HG03103 (cell line): ENCODE measurements around the gene NRP2.

Experiments used
- ATAC-seq: cut with Tn5 transposase; IDR thresholded peaks from one replicate; pipeline ENCODE4 v1.9.1; 2021; ENCODE audit warnings: low read depth; ENCODE audit not compliant: unreplicated experiment

Gene NRP2

DNA sequence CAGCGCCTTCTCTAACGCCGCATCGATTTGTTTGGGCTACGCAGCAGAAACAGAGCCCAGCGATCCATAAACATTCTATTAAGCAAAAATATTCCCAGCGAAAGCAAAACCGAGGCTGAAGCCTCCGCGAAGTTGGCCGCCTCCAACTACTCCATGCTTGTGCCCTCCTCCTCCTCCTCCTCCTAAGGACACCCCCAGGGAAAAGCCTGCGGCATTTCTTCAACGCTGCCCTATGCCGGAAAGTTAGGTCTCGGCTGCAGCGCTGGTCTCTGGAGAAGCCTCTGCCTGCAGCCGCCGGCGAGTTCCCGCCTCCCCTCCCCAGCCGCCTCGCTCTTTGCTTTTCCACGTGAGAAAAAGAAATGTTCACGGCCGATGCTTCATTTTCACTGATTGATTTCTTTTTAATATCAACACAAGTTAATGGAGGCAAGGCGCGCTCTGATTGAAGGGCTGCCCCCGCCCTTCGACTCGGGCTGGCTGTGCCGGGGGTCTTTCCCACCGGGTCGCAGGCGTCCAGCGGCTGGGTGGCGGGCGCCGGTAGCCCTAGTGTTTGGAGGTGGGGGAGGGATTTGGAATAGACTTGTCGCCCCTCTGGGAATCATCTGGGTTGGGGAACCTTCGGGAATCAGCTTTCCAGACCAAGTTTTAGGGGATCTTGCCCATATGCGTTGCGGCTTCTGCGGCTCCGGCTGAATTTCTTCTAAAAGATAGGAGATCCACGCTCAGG, 3.9 kb downstream of the NRP2 start:
- no peak for ATAC-seq

DNA sequence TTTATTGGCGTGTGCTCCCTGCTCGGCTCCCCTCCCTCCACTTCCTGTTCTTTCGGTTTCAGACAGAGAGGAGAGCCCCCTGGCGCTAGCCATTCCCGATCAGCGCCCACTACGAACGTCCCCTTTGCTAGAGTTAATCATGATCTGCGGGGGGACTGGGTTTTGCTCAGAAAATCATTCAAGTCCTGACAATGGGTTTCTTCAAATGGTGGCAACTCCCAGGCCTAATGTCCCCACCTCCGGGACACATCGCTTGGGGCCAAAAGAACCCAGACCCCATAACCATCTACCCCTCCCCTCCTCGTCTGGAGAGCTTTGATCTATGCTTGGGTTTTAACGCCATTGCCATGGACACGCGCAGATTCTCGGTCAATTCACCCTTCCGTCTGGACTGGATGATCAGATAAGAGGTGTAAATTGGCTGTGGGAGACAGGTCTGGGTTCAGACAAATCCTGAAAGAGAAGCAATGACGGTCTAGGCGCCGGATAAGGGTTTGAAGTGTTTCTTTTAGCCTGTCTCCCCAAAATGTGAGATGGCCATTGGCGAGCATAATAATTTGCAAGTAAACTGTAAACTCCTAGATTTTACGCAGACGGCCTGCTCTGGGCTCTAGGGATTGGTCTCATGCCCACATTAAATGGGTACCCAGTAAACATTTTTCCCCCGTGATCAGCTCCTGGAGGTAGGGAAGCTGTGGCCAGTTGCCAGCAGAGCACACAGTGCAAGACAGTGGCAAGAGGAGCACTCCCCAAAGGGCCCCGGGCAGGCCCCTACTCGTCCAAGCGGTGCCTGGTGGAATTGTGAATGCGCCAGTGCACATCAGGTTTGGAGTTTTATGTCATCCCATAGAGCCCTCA, 4.7 kb downstream of the NRP2 start:
- ATAC-seq: no peak

DNA sequence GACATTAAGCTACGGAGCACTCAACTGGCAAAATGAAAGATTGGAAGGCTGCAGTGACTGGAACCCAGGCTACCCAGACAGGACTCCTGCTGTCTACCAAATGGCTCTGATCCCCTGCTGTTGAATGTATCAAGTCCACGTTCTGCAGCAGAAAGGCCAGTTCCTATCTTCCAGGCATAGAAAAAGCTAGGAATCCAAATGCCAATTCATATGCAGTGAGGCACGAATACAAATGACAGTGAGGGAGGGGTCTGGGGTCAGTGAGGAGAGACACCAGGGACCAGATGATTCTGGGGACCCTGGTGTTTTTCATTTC, 5.3 kb downstream of the NRP2 start:
- no peak for ATAC-seq

DNA sequence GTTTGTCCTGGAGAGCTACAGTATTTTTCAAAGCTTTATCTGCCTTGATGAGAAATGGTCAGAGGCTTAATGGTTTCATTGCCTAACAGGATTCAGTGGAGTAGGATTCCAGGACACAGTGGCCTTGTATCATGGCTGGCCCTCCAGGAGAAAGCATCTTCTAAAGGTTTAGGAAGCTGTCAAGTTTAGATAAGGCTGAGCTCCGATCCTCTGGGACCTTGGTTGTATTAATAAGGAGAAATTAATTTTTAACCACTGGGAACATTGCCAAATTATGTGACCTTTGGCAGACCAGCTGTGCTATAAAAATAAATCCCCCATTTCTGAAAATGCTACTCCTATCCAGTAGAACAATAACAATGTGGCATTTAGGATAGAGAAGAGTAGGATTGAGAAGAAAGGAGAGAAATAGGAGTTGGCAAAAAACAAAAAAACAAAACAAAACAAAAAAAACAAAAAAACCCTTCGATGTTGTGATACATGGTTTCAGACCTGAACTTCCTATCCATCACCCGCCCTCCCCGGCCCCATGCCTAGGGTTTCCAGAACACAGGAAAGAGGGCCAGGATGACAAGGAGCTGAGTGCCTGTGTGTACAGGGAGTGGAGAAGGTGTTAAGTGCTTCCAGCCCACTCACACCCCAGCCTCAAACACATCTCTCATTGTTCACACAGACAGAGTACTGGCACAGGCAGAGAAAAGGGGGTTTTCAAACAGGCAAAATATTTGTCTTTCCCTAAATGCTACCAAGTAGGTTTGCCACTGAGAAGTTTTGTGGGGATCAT, 6.3 kb downstream of the NRP2 start:
- ATAC-seq: no peak

DNA sequence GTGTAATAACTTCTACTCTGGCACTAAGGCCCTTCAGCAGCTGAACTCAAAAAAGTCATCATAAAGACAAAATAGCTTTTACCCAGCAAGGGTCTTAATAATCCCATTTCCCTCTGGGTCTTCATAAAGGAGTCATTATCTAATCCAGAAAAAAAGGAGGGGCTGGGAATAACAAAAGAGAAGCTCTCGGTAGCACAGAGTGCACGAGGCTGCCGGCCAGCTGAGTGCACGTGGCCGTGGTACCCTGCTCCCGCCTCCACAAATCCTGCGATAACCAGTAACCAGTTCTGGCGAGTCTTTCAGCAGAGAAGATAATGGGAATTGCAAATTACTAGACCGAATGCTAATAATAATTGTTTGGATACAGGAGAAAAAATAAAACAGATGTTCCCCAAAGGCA, 7.5 kb downstream of the NRP2 start:
- ATAC-seq: no peak

DNA sequence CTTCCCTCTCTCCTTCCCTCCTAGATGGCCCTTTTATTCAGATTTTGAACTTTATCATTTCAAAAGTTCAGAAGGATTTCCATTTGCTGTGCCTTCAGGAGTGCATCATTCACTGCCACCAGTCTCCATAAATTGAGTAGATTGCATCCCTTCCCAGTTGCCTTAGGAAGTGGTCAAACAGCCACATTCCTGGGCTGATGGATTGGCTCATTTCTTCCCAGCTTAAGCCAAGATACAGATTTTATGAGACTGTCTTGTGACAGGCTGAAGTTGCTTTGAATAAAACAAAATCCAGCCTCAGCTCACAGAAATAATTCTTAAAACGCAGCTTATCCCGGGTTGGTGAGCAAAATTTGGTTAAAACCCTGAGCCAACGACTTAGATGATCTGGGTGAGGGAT, 9.8 kb downstream of the NRP2 start:
- ATAC-seq: no peak

DNA sequence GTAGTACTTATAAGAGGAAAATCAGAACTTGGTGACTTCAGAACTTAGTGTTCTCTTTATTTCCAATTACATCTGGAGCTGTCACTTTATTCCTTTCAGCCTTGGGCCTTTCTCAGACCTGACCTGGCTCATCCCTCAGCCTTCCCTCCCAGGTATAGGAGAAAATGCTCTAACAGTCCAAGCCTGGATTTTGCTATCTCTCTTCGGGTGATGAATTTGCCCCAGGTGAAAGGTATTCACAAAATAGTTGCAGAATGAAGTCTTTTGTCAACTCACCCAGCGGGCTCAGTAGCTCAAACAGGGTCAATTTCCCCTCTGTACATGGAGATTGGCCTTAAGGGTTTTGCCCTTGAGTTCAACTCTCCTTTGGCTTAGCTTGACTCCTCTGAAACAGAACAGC, 12.0 kb downstream of the NRP2 start:
- no peak for ATAC-seq

DNA sequence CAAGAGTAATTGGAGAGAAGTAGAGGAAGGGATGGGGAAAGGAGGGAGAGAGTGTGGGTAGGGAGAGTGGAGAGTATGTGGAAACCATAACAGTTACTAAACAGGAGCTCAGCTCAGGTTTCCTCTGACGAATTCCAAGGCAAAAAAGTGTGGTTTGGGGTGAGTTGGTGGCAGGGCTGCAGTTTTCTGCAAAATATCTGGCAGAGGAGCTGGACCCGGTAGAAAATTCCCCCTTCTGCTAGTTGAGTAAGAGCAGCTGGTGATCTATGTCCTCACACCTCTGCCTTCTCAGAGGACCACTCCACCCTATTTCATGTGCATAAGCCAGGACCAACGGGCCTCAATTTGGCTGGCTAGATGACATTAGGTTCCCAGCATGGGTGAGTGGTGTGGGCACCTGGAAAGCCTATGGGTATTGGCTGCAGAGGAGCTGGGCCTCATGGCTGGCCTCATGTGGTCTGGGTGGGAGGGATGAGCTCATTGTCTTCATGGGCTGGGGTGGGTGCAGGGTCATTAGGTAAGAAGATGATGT, 13.2 kb downstream of the NRP2 start:
- no peak for ATAC-seq

DNA sequence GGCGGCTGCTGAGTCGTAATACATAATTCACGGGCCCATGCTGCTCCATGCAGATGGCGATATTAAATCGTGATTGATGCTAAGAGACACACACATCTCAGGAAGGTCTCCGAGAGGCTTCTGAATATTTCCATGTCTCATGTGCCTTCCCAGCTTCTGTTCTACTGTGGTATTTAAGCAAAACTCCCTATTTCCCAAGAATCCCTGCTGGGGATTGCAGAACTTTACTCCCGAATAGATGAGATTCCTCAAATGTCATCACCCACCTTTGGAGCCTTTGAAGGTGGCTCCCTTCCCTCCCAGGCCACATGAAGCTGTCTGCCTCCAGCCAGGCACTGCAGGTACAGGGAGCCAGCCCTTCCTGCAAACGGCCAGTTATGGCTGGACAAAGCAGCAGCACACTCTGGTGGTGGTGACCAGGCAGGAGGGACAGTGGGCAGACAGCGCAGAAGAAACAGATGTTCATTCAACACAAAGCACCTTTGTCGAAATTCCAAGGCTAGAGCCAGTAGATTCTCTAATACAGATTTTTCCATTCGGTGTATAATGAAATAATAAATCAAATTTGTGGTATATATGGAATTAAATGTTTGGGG, 14.1 kb downstream of the NRP2 start:
- no peak for ATAC-seq

DNA sequence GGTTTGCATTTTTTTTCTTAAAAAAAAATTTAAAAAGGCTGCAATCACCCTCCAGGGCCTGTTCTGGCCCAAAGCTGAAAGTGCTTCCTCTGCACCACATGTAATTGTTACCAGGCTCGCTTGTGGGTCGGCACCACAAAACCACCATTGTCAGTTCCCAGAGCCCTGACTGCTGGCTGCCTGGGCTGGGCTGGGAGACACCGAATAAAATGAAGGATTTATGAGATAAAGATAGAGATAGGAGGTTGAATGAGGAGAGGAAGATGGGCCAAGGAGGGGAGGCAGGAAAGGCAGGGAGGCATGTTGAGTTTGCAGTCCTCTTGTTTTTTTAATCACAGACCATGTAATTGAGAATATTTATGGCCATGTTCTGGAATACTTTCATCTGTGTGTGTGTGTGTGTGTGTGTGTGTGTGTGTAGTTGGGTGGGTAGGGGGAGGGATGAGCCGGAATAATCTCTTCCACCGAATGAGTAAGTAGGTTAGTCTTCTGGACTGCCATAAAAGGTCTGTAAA, 14.7 kb downstream of the NRP2 start:
- no peak for ATAC-seq

DNA sequence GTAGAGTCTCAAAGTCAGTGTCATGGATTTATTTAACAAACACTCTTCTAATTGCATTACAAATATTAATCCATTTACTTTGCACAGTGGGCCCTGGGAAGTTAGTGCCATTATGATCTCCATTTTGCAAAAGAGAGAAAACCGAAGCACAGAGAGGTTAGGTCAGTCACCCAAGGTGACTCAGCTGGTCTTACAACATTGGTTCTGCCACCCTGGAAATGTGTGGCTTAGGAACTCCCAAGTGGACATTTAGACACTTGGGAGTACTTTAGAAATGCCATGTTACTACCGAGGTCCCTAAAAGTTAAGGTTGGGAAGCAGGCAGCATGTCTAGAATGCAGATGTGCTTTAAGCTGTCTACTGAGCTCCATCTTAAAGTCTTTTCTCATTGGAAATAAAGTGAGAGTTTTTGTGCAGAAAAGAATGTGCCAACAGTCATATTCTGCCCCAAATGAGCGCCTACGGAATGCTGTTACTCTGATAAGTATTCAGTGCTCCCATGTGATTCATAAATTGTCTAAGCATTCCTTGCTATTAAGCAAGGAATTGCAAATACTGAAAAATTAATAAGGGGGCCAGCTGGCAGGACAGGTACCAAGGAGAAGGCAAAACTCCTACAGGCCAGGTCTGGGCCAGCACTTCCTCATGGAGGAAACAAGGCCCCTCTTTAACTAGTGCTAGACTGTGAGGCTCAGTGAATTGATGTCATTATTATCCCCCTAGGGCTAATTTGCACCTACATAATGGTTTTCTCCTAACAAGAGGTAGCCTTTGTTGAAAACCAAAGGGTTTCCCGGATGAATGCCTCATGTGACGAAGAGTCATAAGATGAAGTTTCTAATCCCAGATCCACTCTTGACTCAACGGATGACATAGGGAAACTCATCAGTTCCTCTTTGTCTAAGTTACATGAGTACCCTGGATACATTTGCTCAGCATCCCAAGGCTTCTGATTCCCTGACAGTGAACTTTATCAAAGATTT, 16.3 kb downstream of the NRP2 start:
- no peak for ATAC-seq

DNA sequence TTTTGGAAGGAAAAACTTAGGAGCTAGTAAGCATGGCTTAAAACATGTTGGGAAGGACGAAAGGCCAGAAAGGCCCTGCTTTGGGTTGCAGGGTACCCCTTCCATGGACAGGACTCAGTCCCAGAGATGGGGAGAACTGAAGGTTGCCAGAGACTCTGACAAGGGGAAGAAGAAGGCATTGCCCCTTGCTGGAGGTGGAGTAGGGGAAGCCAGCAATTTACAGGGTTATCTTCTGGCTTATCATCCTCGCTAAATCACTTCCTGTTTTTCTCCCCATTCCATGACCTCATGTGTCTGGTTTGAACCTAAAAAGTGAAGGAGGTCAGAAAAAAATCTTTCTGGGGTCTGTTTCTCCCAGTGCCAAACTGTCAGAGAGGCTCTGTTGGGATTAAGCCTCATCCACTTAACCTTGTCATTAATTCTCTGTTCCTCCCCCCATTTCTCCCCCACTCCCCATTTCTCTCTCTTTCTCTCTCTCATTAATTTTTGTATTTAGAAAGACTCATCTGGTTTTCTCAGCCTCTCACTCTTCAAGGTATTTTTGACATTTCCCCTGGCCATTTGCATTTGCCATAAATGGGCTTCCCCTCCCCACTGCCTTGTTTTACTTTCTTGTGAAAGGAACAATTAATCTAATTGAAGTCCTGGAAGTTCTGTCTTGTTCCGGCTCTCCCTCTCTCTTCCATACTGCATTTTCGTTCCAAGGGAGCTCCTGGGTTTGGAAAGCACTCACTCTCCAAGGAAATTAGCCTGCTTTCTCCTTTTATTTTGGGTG, 17.4 kb downstream of the NRP2 start:
- ATAC-seq: no peak

DNA sequence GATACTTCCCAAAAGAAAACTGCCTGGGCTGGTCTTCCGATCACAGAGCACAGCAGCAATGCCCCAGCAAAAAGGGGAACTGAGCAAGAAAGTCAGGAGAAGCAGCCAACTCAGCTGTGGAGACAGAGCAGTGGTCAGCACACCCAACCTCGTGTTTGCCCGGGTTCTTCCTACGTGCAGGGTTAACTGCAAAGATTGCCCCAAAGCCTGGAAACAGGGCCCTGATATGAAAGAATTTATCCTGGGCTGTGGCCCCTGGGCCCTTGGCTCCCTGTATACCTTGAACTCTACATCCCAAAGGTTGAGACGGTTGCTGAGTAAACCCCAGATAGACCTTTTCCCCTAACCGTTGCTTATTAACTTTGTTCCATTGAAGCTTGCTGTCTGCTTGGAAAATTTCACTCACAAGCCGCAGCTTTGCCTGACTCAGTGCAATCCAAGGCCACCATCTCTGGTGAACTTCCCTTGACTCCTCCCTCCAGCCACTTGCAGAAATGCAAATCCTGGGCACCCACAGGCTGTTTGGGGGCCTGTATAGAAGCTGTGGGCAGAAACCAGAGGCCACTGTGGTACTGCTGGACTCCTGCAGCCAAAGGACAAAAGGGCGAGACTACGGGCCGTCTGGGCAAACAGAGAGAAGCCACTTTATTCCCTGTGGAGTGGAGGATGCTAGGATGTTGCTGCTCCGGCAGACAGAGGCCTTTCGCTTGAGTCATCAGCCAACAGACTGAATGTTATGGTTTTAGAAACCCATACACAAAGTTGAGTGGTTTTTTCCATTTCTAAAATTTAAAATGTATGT, 18.2 kb downstream of the NRP2 start:
- peak; percentile 60 for ATAC-seq

DNA sequence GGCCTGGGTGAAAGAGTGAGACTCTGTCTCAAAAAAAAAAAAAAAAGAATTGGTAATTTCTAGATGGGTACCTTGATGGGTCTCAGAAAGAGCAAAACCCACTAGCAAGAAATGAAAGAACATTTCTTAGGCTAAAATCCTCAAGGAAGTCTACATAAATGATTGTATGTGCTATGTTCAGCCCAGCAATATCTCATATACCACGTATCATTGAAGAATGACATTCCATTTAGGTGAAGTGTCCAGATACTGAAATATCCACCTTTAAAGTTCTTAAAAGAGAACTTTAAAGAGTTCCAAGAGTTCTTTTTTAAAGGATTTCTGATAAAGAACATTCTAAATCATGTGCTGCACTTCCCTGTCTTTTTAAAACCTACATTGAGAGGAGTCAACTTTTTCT, 19.2 kb downstream of the NRP2 start:
- ATAC-seq: no peak

DNA sequence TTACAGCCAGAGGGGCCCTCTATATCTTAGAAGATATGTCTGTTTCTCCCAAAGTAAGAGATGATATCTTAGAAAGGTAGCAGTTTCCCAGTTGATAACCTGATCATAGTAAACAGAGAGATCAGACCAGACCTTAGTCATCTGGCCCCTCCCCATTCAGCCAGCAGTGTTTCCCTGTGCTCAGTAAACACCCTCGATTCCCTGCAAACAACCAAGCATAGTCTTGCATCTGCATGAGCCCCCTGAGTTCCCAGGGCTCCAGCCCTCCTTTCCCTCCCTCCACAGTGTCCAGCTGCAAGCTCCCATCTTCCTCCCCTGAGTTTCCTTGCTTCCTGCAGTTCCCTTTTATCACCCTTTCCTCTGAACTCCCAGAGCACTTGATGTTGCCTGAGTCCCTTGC, 20.3 kb downstream of the NRP2 start:
- ATAC-seq: no peak

DNA sequence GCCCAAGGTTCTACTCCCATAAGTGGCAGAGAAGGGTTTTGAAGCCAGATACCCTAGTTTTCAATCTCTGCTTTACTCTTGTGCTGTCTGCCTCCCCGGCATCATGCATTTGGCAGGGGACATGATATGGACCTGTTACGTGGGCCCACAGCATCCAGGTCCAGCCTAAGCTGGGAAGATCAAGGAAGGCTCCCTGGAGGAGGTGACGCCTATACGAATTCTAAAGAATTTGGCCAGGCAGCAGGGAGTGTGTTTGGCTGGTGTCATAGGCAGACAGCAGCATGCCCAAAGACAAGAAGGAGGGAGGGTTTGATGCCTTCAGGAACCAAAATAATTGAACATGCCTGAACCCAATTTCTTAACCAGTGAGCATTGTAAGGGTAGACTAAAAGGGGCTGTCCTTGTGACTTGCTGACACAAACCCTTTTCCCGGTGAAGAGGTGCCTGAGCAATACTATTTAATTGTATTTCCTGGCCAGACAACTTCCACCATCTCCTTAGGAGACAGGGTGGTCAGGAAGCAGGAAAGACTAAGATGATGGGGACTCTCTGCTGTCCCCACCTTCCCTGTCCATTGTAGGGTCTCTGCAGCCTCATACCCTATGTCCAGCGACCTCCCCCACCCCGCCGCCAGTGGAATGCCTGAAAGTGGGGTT, 21.3 kb downstream of the NRP2 start:
- no peak for ATAC-seq

DNA sequence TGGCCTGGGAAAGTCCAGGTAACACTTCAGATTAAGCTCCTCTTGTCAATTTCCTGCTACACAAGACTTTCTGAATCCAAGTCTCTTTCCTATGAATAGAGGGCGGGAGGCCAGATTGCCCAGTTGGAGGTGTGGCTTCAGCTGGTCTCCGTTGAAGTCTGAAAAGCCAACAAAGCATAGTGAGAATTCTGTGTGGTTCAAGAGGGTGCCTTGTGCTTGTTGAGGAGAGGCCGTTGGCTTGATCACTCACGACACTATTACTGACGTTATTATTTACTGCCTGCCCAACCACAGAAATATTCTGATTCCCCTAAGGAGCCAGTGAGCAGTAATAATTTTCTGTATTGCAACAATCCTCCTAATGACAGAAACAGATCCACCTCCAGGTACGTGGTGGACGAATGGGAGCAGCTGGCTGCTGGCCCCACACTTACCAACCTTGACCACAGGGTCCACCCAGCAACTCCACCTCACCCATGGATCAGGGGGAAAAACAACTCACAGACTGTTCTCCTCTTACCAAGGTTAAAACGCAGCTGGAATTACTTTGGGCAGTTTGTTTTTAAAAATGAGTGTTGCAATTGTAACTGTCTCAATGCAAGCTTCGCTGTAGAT, 21.9 kb downstream of the NRP2 start:
- no peak for ATAC-seq
